IMR-90 (cell line): Measurements from ENCODE around the gene MIER1. TPM values are rescaled to one million over a fixed set of nuclear protein-coding genes. Genes with fewer than 3 reads are reported as not detected.

Experiments
- ATAC-seq: fragments of 200-7000 bp; cut with Tn5 transposase; 2 replicates; pipeline ENCODE4 v1.9.1; 2020; ENCODE audit warnings: low read depth, mild to moderate bottlenecking, moderate library complexity
- BruUV-seq: library from RNA; stranded (reverse); fragments of 400-500 nt; replicated peaks from 2 replicates; lab custom pipeline; 2021; lab: Mats Ljungman, UMichigan
- CTCF ChIA-PET: fragments of 300-600 bp; formaldehyde crosslinking; extraction: SDS; loops from one replicate; lab custom pipeline; 2021; ENCODE audit warnings: antibody characterized with exemption; lab: Yijun Ruan, JAX
- POLR2A ChIA-PET: fragments of 300-600 bp; sonication (Branson Sonifier 250); formaldehyde crosslinking; loops from one replicate; lab custom pipeline; 2022; ENCODE audit warnings: antibody characterized with exemption; ENCODE audit not compliant: unreplicated experiment; lab: Charles Lee
- DNase-seq: peaks from one replicate; pipeline ENCODE4 v3.0.0; 2013
- H2AFZ ChIP-seq: replicated peaks from 2 replicates; pipeline ENCODE3; 2013; ENCODE audit warnings: low read length, mild to moderate bottlenecking; ENCODE audit not compliant: poor library complexity
- H2AK5ac ChIP-seq: 2 replicates; pipeline ENCODE4 v1.6.1; 2013; ENCODE audit warnings: low read depth, low read length, inconsistent platforms
- H2AK9ac ChIP-seq: replicated peaks from 2 replicates; pipeline ENCODE3; 2013; ENCODE audit warnings: mild to moderate bottlenecking, low read depth, low read length, moderate library complexity; ENCODE audit not compliant: poor library complexity
- H2BK120ac ChIP-seq: 2 replicates; pipeline ENCODE4 v1.6.1; 2013; ENCODE audit warnings: low read depth, low read length, inconsistent platforms
- H2BK15ac ChIP-seq: 3 replicates; pipeline ENCODE4 v1.6.1; 2013; ENCODE audit warnings: low read depth, low read length, inconsistent platforms
- H2BK20ac ChIP-seq: 2 replicates; pipeline ENCODE4 v1.6.1; 2013; ENCODE audit warnings: low read depth, mild to moderate bottlenecking, inconsistent platforms, low read length, moderate library complexity
- H2BK5ac ChIP-seq: 2 replicates; pipeline ENCODE4 v1.6.1; 2013; ENCODE audit warnings: mild to moderate bottlenecking, low read depth, low read length, inconsistent platforms; ENCODE audit not compliant: poor library complexity, severe bottlenecking
- H3K14ac ChIP-seq: replicated peaks from 2 replicates; pipeline ENCODE4 v1.6.1; 2013; ENCODE audit warnings: low read depth, low read length, inconsistent platforms
- H3K18ac ChIP-seq: 2 replicates; pipeline ENCODE4 v1.6.1; 2013; ENCODE audit warnings: low read depth, low read length, control low read depth
- H3K23ac ChIP-seq: 2 replicates; pipeline ENCODE4 v1.6.1; 2013; ENCODE audit warnings: low read depth, low read length, inconsistent platforms
- H3K27ac ChIP-seq: 2 replicates; pipeline ENCODE4 v1.5.1; 2013; ENCODE audit warnings: mild to moderate bottlenecking, control low read depth, low read length; ENCODE audit not compliant: insufficient read depth
- H3K27me3 ChIP-seq: 2 replicates; pipeline ENCODE4 v1.6.1; 2013; ENCODE audit warnings: low read length; ENCODE audit not compliant: control insufficient read depth, insufficient read depth
- H3K36me3 ChIP-seq: 2 replicates; pipeline ENCODE4 v1.6.1; 2013; ENCODE audit warnings: low read length, mixed read lengths; ENCODE audit not compliant: control insufficient read depth, insufficient read depth
- H3K4ac ChIP-seq: 2 replicates; pipeline ENCODE4 v1.6.1; 2013; ENCODE audit warnings: low read depth, low read length, inconsistent platforms
- H3K4me1 ChIP-seq: 2 replicates; pipeline ENCODE4 v1.6.1; 2013; ENCODE audit warnings: low read length, mixed read lengths; ENCODE audit not compliant: control insufficient read depth, insufficient read depth
- H3K4me2 ChIP-seq: 2 replicates; pipeline ENCODE4 v1.6.1; 2013; ENCODE audit warnings: low read depth, mild to moderate bottlenecking, control low read depth, low read length, moderate library complexity
- H3K4me3 ChIP-seq: 2 replicates; pipeline ENCODE4 v1.5.1; 2013; ENCODE audit warnings: low read depth, mild to moderate bottlenecking, control low read depth, low read length, moderate library complexity; ENCODE audit not compliant: insufficient read depth
- H3K56ac ChIP-seq: 2 replicates; pipeline ENCODE4 v1.6.1; 2013; ENCODE audit warnings: low read length, inconsistent platforms; ENCODE audit not compliant: insufficient read depth; ENCODE audit errors: extremely low read depth
- H3K79me1 ChIP-seq, 2 experiments: 2 replicates each; pipeline ENCODE4 v1.6.1; 2013; ENCODE audit warnings: low read length in 2 of 2, inconsistent platforms in 1 of 2, low read depth in 1 of 2
- H3K9ac ChIP-seq: 2 replicates; pipeline ENCODE4 v1.6.1; 2013; ENCODE audit warnings: low read depth, low read length, control low read depth
- H3K9me1 ChIP-seq: 2 replicates; pipeline ENCODE4 v1.6.1; 2013; ENCODE audit warnings: low read length, inconsistent platforms; ENCODE audit not compliant: insufficient read depth
- H3K9me3 ChIP-seq: 2 replicates; pipeline ENCODE4 v1.6.1; 2013; ENCODE audit warnings: low read length; ENCODE audit not compliant: control insufficient read depth, insufficient read depth
- H4K20me1 ChIP-seq: 2 replicates; pipeline ENCODE4 v1.6.1; 2013; ENCODE audit warnings: low read length, inconsistent platforms; ENCODE audit not compliant: insufficient read depth
- H4K5ac ChIP-seq: 2 replicates; pipeline ENCODE4 v1.6.1; 2013; ENCODE audit warnings: mild to moderate bottlenecking, low read depth, low read length, control low read depth
- H4K8ac ChIP-seq, 2 experiments: 2 replicates each; pipeline ENCODE4 v1.6.1; 2013; ENCODE audit warnings: low read depth in 2 of 2, low read length in 2 of 2, control low read depth in 1 of 2, inconsistent platforms in 1 of 2
- H4K91ac ChIP-seq: 2 replicates; pipeline ENCODE4 v1.6.1; 2013; ENCODE audit warnings: low read depth, low read length, inconsistent platforms; ENCODE audit not compliant: insufficient read depth
- MAFK ChIP-seq: IDR thresholded peaks from 2 replicates; pipeline ENCODE4 v1.6.1; 2012; ENCODE audit warnings: low read depth, low read length, improper control_type of control experiment
- RAD21 ChIP-seq: IDR thresholded peaks from 2 replicates; pipeline ENCODE4 v1.6.1; 2012; ENCODE audit warnings: low read length, improper control_type of control experiment
- WGBS, 2 experiments: methylation state at CpG; one replicate each; pipeline versions ENCODE4 v1.1.5 to v1.1.7; 2013; ENCODE audit warnings: missing lambda C conversion rate in 2 of 2; ENCODE audit not compliant: insufficient read length in 1 of 2; ENCODE audit errors: extremely low coverage in 2 of 2; 5-methylcytosine and 5-hydroxymethylcytosine counted together
- dilution Hi-C: fragments of 300-500 bp; cut with HindIII; formaldehyde crosslinking; loops from one replicate; pipeline ENCODE4 v1.14.3; 2018; ENCODE audit warnings: low sequenced_read_pairs; ENCODE audit not compliant: unreplicated experiment
- in situ Hi-C: fragments of 300-500 bp; cut with MboI; formaldehyde crosslinking; loops from 3 replicates; pipeline ENCODE4 v1.14.3; 2019; ENCODE audit warnings: low sequenced_read_pairs, inconsistent platforms, mixed read lengths
- intact Hi-C: fragments of 100-400 bp; cut with micrococcal nuclease; formaldehyde crosslinking; loops from 2 replicates; pipeline ENCODE4 v1.10.0; 2022
- polyA plus RNA-seq, 3 experiments: library from polyadenylated mRNA; depleted of rRNA; stranded (reverse); fragments of >200 nt; gene quantifications; 2 replicates each; pipeline ENCODE4 v1.2.3, GENCODE V29; 2012; ENCODE audit warnings: low replicate concordance in 1 of 3
- total RNA-seq: library from RNA; depleted of rRNA; stranded (reverse); fragments of >200 nt; gene quantifications from 2 replicates; pipeline ENCODE4 v1.2.3, GENCODE V29; 2012

Gene MIER1
- total and polyA plus RNA-seq, 2 of the 4 experiments (the other 2 are of a cell fraction) = 5.0 to 11.5 TPM

DNA sequence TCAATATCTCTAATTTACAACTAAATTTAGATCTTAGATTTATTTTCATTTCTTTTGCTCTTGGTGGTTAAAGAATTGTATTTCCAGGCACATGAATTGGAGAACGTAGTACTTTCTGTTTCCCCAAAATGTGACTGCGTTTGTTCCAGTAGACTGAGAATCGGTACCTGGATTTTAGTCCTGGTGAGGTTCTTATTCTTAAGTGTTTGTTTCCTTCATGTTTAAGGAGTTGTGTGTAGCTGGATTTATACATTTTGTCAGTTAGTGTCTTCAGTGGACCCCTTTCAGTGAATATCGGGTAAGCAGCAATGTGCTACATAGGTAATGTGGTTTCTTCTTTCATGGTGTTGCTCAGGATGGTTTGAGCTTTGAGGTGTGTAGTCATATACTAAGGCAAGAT, 6.8 kb downstream of the MIER1 start:
- Histone ChIP-seq H3K9ac (peak overlapping the region; percentile 91; the same call in 1 of the 2 replicates), H4K8ac (peak overlapping the region in 1 of 2 experiments; percentile 28; a peak in 1 of 4 replicates), H2AFZ (no peak overlapping the region), H2BK120ac (no peak overlapping the region), H2BK5ac (peak overlapping the region; percentile 80), H3K27ac (no peak overlapping the region), H3K18ac (no peak overlapping the region; the same call in 1 of the 2 replicates), H2AK5ac (no peak overlapping the region), H3K56ac (peak overlapping the region; percentile 46; the same call in 1 of the 2 replicates), H3K4me2 (peak overlapping the region; percentile 54), H4K20me1 (peaks cover 28% of the 10 kb centered on the region), H3K9me3 (no peaks in the 10 kb centered on the region), H3K27me3 (no peaks in the 10 kb centered on the region), H3K36me3 (no peaks in the 10 kb centered on the region), H4K91ac (no peak overlapping the region; the same call in 1 of the 2 replicates), H3K14ac (peak overlapping the region; percentile 33), H3K9me1 (no peaks in the 10 kb centered on the region; the same call in 1 of the 2 replicates), H2AK9ac (no peak overlapping the region), H3K23ac (peak overlapping the region; percentile 77; the same call in 1 of the 2 replicates), H4K5ac (no peak overlapping the region), H2BK20ac (0 out of 2 replicates have a peak overlapping the region, but pooled peaks have one; percentile 18), H3K79me1 (peaks cover 0 to 26% of the 10 kb centered on the region in 2 experiments; a peak in 2 of 4 replicates), H3K4me3 (peak overlapping the region; percentile 65), H2BK15ac (0 out of 3 replicates have a peak overlapping the region, but pooled peaks have one; percentile 2), H3K4ac (peak overlapping the region; percentile 43; the same call in 1 of the 2 replicates), H3K4me1 (0 out of 2 replicates have a peak, but pooled peaks cover 2% of the 10 kb centered on the region)
- WGBS, 2 experiments = 45% methylated on average over 2 of the region's 4 CpGs; no CpG with 5 or more reads in 1 of the 2 experiments
- TF ChIP-seq MAFK = no peak
- no peak for TF ChIP-seq RAD21
- in situ Hi-C loops = loop anchor here (25.0 kb wide), 2 partner anchors 394 to 1119 kb away; partner anchors contain the start of gene SGIP1
- POLR2A ChIA-PET = no interaction called here
- intact Hi-C loops = loop anchor here (5.0 to 10.0 kb wide), 2 partner anchors 36 to 1087 kb away; no protein-coding TSS in a partner anchor
- ATAC-seq (no peak), DNase-seq (no peak)
- BruUV-seq = no TSS peak
- dilution Hi-C loops = no loop called here
- CTCF ChIA-PET = no interaction called here
